GM23248 (cell line): Measurements from ENCODE around the gene DNAAF5.

Source experiments
- EZH2 ChIP-seq: fragments of 200-600 bp; sonication (generic); IDR thresholded peaks from 2 replicates; pipeline ENCODE4 v1.6.1; 2018; ENCODE audit warnings: antibody characterized with exemption, mild to moderate bottlenecking; ENCODE audit not compliant: insufficient read depth, poor library complexity, severe bottlenecking
- EZH2phosphoT487 ChIP-seq: fragments of 200-600 bp; sonication (generic); IDR thresholded peaks from 2 replicates; pipeline ENCODE4 v1.6.1; 2018; ENCODE audit warnings: antibody characterized with exemption, moderate library complexity, mild to moderate bottlenecking, low read depth; ENCODE audit not compliant: insufficient read depth

GRCh38 chr7:710161-710560 lies 16.3 kb upstream of the DNAAF5 start:
- no peak for TF ChIP-seq EZH2
- no peak for TF ChIP-seq EZH2phosphoT487
